Measurements from ENCODE around the gene PCDH12.

Gene PCDH12

DNA sequence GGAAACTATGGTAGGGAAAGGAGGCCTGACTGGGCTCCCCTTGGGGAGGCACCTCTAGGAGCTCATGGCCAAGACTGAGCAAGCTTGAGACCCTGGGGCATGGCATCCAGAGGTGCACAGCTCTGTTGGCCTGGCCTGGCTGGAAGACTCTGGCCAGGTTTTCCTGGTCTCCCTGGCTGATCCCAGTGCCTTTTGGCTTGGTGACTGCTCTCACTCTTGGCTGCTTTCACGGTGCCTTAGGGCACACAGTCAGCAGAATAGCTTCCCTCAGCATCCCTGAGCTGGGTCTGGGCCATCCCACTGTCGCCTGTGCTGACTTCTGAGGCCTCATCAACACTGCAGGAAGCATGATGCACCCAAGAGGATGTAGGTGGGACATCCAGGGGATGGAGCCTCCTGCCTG lies 47.7 kb downstream of the PCDH12 start:
- no peak for TF ChIP-seq FOXP2 (optimal IDR thresholded peaks at IDR 0.05; ENCODE audit: borderline replicate concordance, extremely low read depth, extremely low read length, insufficient read depth)
- TF ChIP-seq, protein P1, sequence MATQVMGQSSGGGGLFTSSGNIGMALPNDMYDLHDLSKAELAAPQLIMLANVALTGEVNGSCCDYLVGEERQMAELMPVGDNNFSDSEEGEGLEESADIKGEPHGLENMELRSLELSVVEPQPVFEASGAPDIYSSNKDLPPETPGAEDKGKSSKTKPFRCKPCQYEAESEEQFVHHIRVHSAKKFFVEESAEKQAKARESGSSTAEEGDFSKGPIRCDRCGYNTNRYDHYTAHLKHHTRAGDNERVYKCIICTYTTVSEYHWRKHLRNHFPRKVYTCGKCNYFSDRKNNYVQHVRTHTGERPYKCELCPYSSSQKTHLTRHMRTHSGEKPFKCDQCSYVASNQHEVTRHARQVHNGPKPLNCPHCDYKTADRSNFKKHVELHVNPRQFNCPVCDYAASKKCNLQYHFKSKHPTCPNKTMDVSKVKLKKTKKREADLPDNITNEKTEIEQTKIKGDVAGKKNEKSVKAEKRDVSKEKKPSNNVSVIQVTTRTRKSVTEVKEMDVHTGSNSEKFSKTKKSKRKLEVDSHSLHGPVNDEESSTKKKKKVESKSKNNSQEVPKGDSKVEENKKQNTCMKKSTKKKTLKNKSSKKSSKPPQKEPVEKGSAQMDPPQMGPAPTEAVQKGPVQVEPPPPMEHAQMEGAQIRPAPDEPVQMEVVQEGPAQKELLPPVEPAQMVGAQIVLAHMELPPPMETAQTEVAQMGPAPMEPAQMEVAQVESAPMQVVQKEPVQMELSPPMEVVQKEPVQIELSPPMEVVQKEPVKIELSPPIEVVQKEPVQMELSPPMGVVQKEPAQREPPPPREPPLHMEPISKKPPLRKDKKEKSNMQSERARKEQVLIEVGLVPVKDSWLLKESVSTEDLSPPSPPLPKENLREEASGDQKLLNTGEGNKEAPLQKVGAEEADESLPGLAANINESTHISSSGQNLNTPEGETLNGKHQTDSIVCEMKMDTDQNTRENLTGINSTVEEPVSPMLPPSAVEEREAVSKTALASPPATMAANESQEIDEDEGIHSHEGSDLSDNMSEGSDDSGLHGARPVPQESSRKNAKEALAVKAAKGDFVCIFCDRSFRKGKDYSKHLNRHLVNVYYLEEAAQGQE (IDR thresholded peaks at IDR 0.05; ENCODE audit: insufficient read depth in 1 of 2, low read depth in 2 of 2, low read length in 2 of 2) = no peak
- no peak for TF ChIP-seq TAF1 (IDR thresholded peaks at IDR 0.05; ENCODE audit: borderline replicate concordance, insufficient read depth, low read length)
- TF ChIP-seq SIN3A (IDR thresholded peaks at IDR 0.05; ENCODE audit: borderline replicate concordance, insufficient read depth, low read length) = no peak
- TF ChIP-seq POLR2AphosphoS5 (IDR thresholded peaks at IDR 0.05; ENCODE audit: low read depth, low read length) = no peak

DNA sequence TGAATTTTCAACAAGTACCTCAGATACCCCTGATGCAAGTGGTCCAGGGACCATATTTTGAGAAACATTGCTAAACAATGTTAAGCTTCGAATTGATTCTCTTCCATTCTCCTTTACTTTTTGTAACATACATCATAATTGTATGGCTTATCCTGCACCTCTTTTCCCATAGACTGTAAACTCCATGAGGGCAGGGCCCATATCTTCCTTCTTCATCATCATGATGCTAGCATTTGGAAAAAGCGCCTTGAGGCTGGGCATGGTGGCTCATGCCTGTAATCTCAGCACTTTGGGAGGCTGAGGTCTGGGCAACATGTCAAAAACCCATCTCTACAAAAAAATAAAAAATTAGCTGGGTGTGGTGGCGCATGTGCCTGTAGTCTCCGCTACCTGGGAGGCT lies 48.8 kb downstream of the PCDH12 start:
- no peak for TF ChIP-seq SIN3A (IDR thresholded peaks at IDR 0.05; ENCODE audit: borderline replicate concordance, insufficient read depth, low read length)
- TF ChIP-seq POLR2AphosphoS5 (IDR thresholded peaks at IDR 0.05; ENCODE audit: low read depth, low read length) = no peak
- TF ChIP-seq TAF1 (IDR thresholded peaks at IDR 0.05; ENCODE audit: borderline replicate concordance, insufficient read depth, low read length) = no peak
- TF ChIP-seq FOXP2 (optimal IDR thresholded peaks at IDR 0.05; ENCODE audit: borderline replicate concordance, extremely low read depth, extremely low read length, insufficient read depth) = no peak
- TF ChIP-seq, protein P1 (IDR thresholded peaks at IDR 0.05; ENCODE audit: insufficient read depth in 1 of 2, low read depth in 2 of 2, low read length in 2 of 2) = no peak

DNA sequence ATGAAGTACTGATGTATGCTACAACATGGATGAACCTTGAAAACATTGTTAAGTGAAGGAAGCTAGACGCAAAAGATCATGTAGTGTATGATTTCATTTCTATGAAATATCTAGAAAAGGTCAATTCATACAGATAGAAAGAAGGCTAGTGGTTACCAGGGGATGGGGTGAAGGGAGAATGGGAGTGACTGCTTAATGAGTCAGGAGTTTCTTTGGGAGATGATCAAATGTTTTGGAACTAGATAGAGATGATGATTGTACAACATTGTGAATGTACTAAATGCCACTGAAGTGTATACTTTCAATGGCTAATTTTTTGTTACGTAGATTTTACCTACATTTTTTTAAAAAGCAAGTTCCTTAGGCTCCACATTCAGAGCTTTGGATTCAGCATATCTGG lies 49.2 kb downstream of the PCDH12 start:
- TF ChIP-seq POLR2AphosphoS5 (IDR thresholded peaks at IDR 0.05; ENCODE audit: low read depth, low read length) (no peak), TAF1 (IDR thresholded peaks at IDR 0.05; ENCODE audit: borderline replicate concordance, insufficient read depth, low read length) (no peak), SIN3A (IDR thresholded peaks at IDR 0.05; ENCODE audit: borderline replicate concordance, insufficient read depth, low read length) (no peak), FOXP2 (optimal IDR thresholded peaks at IDR 0.05; ENCODE audit: borderline replicate concordance, extremely low read depth, extremely low read length, insufficient read depth) (no peak)
- TF ChIP-seq, protein P1 (IDR thresholded peaks at IDR 0.05; ENCODE audit: insufficient read depth in 1 of 2, low read depth in 2 of 2, low read length in 2 of 2) = no peak

DNA sequence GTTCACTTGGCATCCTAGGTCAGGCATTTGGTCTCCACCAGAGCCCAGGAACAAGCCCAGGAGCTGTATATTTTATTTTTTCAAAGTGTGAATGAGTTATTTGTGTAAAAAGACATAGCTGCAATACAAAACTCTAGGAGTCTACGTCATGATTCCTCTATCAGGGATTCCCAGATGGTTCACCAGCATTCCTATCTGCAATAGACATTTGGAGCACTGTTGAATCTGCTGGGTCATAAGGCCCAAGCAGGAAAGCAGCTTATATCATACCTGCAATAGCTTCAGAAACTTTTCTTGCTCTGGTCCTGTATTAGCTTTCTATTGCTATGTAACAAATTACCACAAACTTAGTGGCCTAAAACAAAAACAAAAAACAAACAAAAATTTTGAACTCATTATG lies 51.0 kb downstream of the PCDH12 start:
- TF ChIP-seq TAF1 (IDR thresholded peaks at IDR 0.05; ENCODE audit: borderline replicate concordance, insufficient read depth, low read length) (no peak), SIN3A (IDR thresholded peaks at IDR 0.05; ENCODE audit: borderline replicate concordance, insufficient read depth, low read length) (no peak)
- TF ChIP-seq, protein P1 (IDR thresholded peaks at IDR 0.05; ENCODE audit: insufficient read depth in 1 of 2, low read depth in 2 of 2, low read length in 2 of 2) = no peak

DNA sequence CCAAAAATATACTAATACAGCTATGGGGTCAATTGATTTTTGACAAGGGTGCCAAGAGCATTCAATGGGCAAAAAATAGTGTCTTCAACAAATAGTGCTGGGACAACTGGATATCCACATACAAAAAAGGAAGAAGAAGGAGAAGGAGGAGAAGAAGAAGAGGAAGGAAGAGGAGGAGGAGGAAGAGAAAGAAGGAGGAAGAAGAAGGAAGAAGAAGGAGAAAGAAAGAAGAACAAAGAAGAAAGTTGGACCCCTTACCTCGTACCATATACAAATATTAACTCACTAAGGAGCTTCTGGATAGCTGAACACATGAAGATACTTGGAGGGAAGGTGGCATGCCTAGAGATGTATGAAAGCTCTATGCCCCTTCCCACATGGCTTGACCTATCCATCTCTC lies 51.5 kb downstream of the PCDH12 start:
- TF ChIP-seq POLR2AphosphoS5 (IDR thresholded peaks at IDR 0.05; ENCODE audit: low read depth, low read length) (no peak), TAF1 (IDR thresholded peaks at IDR 0.05; ENCODE audit: borderline replicate concordance, insufficient read depth, low read length) (no peak), SIN3A (IDR thresholded peaks at IDR 0.05; ENCODE audit: borderline replicate concordance, insufficient read depth, low read length) (no peak), FOXP2 (optimal IDR thresholded peaks at IDR 0.05; ENCODE audit: borderline replicate concordance, extremely low read depth, extremely low read length, insufficient read depth) (no peak)
- TF ChIP-seq, protein P1 (IDR thresholded peaks at IDR 0.05; ENCODE audit: insufficient read depth in 1 of 2, low read depth in 2 of 2, low read length in 2 of 2) = no peak
